GM21390 (cell line): ENCODE data around the gene MTG2.

Experiments used
- ATAC-seq: cut with Tn5 transposase; IDR thresholded peaks from one replicate; pipeline ENCODE4 v1.9.1; 2021; ENCODE audit not compliant: unreplicated experiment

MTG2 gene

DNA sequence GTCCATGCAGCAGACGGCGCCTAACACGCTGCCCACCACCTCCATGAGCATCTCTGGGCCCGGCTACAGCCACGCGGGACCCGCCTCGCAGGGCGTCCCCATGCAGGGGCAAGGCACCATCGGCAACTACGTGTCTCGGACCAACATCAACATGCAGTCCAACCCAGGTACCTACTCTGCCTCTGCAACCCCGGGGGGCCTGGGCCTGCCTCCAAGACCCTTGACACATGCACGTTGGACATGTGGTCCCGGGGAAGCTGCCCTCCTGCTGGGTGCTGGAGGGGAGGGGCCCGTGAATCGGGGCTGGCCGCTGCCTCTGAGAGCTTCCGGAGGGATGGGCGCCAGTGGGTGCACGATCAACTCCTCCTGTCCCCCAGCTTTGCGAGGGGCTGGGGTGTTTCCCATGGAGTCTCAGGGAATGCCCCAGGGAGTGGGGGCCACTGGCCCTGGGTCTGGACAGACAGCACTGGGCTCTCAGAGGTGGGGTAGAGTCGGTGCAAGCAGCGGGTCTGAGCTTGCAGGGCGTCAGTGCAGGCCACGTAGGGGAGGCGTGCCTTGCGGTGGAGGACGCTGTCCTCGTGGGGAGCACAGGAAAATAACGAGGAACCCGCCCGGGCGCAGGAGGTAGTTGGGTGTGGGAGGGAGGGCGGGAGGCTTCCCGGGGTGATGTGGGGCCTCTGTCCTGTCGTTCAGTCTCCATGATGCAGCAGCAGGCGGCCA, 19.9 kb upstream of the MTG2 start:
- no peak for ATAC-seq

- no peak for ATAC-seq
These were observed 19.4 kb upstream of the MTG2 start for GRCh38 chr20:62163485-62163865.

GRCh38 chr20:62163986-62164762, 18.7 kb upstream of the MTG2 start:
- ATAC-seq: no peak

GRCh38 chr20:62164879-62165761, 17.7 kb upstream of the MTG2 start:
- ATAC-seq: no peak

DNA sequence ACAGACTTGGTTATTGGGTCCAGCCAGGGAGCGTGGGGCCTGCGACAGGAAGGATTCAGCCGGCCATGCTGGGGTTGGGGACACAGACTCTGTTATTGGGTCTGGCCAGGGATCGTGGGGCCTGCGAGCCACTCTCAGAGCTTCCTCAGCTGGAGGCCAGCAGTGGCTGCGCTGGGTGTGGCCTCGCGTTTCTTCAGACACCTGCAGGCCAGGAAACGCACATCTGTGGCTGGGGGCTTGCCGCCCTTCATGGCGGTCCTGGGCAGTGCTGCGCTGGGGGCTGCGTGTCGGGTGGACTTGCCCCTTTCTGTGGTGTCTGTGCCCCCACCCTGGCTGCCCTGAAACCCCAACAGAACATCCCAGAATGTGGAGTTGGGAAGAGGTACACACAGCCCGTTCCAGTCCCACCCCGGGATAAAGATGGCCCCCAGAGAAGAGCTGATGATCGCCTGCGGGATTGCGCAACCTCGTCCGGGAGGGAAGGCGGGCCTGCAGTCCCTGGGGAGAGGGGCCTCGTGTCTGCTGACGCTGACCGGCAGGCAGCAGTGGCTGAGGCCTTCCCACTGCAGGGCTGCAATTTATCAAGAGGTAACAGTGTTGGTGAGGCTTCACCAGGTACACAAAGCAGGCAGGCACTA, 16.9 kb upstream of the MTG2 start:
- ATAC-seq: no peak

DNA sequence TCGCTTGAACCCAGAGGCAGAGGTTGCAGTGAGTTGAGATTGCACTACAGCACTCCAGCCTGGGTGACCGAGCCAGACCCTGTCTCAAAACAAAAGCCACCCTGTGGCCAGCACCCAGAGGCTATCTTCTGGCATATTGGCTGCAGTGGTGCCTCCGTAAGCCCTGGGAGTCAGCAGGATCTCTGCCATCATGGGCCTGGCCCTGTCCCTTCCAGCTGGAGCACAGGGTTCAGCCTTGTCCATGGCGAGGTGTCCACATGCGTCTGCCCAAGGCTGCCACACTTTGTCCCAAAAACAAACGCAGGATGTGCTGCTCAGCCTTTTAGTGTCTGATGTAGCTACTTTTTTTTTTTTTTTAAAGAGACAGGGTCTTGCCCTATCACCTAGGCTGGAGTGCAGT, 15.4 kb upstream of the MTG2 start:
- no peak for ATAC-seq

- no peak for ATAC-seq
These were observed 14.8 kb upstream of the MTG2 start for GRCh38 chr20:62168061-62168460.

DNA sequence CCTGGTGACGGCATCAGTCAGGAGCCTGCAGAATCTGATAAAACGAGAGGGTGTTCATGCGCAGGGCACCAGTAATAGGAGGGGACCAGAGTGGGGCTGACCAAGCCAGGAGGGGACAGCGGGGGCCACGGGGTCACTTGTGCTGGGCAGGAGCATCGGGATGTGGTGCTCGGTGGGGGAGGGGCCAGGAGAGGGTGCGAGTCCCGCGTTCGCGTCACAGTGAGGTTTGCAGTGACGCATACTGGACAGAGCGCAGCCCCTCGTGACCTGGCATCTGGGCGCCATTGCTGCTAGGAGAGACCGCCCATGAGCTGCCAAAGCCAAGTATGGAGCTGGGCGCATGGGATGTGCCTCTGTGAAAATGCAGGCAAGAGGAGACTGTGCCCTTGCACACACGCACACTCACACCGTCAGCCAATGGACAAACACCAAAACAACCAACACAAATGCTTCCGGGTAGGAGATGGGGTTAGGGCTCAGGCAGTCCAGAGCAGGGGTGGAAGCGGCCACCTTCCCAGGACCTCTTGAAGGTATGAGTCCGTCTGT, 13.9 kb upstream of the MTG2 start:
- no peak for ATAC-seq

DNA sequence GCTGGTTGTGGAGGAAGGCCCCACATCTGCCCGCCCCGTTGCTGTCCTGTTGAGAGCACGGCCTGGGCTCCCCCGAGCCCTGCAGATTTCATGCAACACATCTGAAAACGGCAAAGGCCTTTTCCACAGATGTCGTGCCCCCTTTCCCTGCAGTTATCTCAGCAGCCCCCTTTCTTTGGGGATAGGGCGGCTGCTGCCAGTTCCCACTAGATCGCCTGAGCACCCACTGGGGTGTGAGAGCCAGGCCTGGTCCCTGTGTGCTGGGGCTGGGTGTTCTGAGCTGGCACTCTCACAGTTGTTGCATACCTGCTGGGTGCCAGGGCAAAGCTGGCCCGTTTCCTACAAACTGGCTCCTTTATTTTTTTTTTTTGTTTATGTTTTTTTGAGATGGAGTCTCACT, 12.3 kb upstream of the MTG2 start:
- ATAC-seq: no peak

GRCh38 chr20:62171245-62171644, 11.6 kb upstream of the MTG2 start:
- ATAC-seq: no peak

DNA sequence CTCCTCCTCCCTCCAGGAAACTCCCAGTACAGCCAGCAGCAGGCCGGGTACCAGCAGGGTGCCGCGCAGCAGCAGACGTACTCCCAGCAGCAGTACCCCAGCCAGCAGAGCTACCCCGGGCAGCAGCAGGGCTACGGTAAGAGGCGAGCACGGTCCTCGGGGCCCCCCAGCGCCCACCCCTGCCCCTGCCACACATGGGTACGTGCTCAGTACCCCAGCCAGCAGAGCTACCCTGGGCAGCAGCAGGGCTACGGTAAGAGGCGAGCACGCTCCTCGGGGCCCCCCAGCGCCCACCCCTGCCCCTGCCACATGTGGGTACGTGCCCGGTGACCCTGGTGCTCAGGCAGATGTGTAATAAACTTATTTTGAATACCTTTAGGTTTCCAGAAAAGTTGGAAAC, 10.2 kb upstream of the MTG2 start:
- ATAC-seq: no peak

- no peak for ATAC-seq
These were observed 8.6 kb upstream of the MTG2 start for GRCh38 chr20:62174021-62174804.

DNA sequence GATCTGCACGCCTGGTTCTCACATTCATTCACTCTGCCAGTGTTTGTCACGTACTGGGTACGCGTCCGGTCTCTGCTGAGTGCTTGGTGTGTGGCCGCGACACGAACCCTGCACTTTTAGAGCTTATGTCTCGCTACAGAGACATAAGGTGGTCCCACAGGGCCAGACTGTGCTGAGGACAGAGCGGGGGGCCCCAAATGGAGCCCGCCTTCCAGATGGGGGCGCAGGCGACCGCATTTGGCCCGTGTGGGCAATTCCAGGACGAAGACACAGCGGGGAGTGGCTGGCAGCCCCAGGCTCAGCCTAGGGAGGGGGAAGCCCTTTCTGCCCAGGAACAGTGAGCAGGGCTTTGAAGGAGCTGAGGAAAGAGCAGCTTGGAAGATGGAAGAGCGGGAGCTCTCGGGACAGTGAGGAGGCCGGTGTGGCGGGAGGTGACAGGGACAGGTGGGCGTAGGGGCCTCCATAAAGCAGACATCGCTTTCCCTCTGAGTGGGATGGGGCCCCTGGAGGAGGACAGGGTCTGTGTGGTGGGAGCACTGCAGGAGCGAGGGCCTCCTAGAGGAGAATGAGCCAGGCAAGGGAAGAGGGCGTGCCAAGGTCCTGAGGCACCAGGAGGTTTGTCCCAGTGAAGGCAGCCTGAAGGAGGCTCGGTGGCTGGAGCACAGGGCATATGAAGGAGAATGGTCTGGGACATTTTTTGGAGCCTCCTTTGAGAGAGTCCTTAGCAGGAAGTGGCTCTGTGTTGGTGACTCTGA, 7.8 kb upstream of the MTG2 start:
- no peak for ATAC-seq

DNA sequence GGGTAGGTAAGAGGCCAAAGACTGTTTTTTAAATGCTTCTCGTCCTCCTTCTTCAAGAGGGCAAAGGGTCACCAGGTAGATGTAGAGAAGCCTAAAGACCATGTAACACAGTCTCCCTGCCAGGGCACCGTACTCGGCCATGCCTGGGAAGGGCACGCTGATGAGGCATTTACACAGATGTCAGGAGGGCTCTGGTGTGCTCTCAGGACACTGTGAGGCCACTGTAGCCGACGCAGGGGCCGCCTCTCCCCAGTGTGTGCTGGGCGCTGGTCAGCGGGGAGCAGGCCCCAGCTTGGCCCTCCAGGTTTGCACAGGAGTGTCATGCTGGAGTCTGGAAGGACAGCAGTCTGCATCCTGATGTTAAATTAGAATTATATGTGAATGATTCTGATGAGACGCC, 7.1 kb upstream of the MTG2 start:
- ATAC-seq: no peak

- no peak for ATAC-seq
These were observed 6.0 kb upstream of the MTG2 start for GRCh38 chr20:62176866-62177265.

DNA sequence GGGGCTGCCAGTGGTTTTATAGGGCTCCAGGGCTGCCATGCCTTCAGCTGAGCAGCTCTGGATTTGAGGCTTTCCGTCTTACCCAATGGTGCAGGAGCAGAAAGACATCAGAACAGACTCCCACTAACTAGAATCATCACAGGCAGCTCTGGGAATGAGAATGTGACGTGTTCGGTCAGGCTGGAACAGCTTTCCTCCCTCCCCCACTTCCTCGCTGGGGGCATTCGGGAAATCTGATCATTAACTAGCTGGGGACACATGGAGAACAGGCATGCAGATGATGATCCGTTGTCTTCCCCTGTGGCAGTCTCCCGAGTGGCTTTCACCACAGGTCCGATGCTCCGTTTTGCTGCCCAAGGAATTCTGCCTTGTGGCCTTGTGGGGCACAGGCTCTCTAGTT, 5.5 kb upstream of the MTG2 start:
- no peak for ATAC-seq

- no peak for ATAC-seq
These were observed 4.3 kb upstream of the MTG2 start for GRCh38 chr20:62178316-62179161.

- ATAC-seq: no peak
These were observed 3.7 kb upstream of the MTG2 start for GRCh38 chr20:62179162-62179504.

DNA sequence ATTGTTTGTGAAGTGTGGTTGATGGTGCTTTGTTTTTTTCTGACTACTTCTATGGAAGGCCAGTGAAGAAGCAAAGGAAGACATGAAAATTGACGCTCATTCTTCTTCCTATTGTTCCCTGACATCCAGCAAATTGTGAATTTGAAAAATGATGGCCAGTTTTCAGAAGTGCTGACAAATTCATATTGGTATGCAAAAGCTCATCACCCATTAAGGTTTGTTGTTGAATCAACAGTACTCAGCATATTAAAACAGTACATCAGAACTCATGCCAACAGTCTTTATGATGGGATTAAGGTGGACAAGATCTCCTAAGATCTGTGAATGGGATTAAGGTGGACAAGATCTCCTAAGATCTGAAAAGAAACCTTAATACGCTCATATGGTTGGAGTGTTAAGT, 1.0 kb upstream of the MTG2 start:
- no peak for ATAC-seq
